ENCODE results near the gene CDO1. TPM values are rescaled to one million over a fixed set of nuclear protein-coding genes. Genes with fewer than 3 reads are reported as not detected.

CDO1 gene
- total and polyA plus RNA-seq, 9 of the 15 experiments (the other 6 are each of a cell fraction or from before 2014, with no cell fraction given) = 0.16 to 0.22 TPM; not detected in 7

GRCh38 chr5:115806986-115807653 lies 9.3 kb downstream of the CDO1 start:
- TF ChIP-seq TGIF2 (CRISPR knock-in tag; IDR thresholded peaks at IDR 0.05) (no peak), ZNF134 (CRISPR knock-in tag; conservative IDR thresholded peaks at IDR 0.05) (no peak)
- ATAC-seq = no peak
- Histone ChIP-seq H3K36me3 (ENCODE audit: control insufficient read depth, insufficient read depth, low read length) (no peaks in the 10 kb centered on the region), H3K27ac (ENCODE audit: extremely low read depth, low read depth, low read length) (no peak overlapping the region), H3K9me1 (ENCODE audit: control insufficient read depth, insufficient read depth, low read length) (no peaks in the 10 kb centered on the region), H2AFZ (ENCODE audit: low read depth, low read length) (no peak overlapping the region), H3K4me2 (ENCODE audit: insufficient read depth, low read length) (no peak overlapping the region), H4K20me1 (replicated peaks; ENCODE audit: control insufficient read depth, insufficient read depth, low read length) (no peaks in the 10 kb centered on the region), H3K4me3 (no peak overlapping the region), H3K9me3 (replicated peaks; ENCODE audit: control insufficient read depth, insufficient read depth, low read depth, low read length) (no peaks in the 10 kb centered on the region), H3K27me3 (ENCODE audit: control insufficient read depth in 2 of 2, insufficient read depth in 2 of 2, low read length in 2 of 2) (peaks cover 3 to 6% of the 10 kb centered on the region in 2 experiments; a peak in 2 of 5 replicates), H3K9ac (ENCODE audit: insufficient read depth in 1 of 2, low read depth in 2 of 2, low read length in 2 of 2) (no peak overlapping the region), H3K4me1 (replicated peaks in 1 of 2; ENCODE audit: control insufficient read depth in 2 of 2, insufficient read depth in 2 of 2, low read length in 2 of 2) (no peaks in the 10 kb centered on the region), H3K79me2 (ENCODE audit: control insufficient read depth, insufficient read depth, low read length) (no peaks in the 10 kb centered on the region)
- intact Hi-C loops (cut with micrococcal nuclease) (no loop called here), in situ Hi-C loops (cut with MboI) (no loop called here)
- FAIRE-seq = no peak
- ChIA-PET POLR2A (no interaction called here), CTCF (ENCODE audit: low intra/inter-chr PET ratio) (no interaction called here)
- BruUV-seq (replicated peaks) = no TSS peak
- WGBS (ENCODE audit: insufficient coverage, low coverage, missing lambda C conversion rate) = 0% methylated on average over 2 of the region's 2 CpGs
- no peak for DNase-seq (ENCODE audit: extremely low read depth in 1 of 4, low spot score in 3 of 4)

DNA sequence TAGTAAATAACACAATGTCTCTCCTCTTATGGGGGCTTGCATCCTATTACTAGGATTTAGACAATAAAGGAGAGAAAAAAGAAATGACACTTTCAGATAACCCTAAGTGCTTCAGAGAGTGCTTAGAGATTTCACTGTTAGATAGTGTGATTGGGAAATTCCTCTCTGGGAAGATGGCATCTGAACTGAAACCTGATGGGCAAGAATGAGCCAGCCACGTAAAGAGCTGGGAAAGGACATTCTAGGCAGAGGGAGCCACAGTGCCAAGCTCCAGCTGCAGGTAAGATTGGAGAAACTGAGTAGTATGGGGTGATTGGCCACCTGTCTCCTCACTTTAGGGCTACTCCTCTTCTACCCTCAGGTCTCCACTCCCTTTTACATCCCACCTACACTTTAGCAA lies 14.5 kb downstream of the CDO1 start:
- DNase-seq (ENCODE audit: extremely low read depth in 1 of 4, low spot score in 3 of 4) (no peak), ATAC-seq (no peak), FAIRE-seq (no peak)
- POLR2A ChIA-PET = no interaction called here
- H3K79me2 ChIP-seq (ENCODE audit: control insufficient read depth, insufficient read depth, low read length) = no peaks in the 10 kb centered on the region
- no peaks in the 10 kb centered on the region for H3K9me3 ChIP-seq (replicated peaks; ENCODE audit: control insufficient read depth, insufficient read depth, low read depth, low read length)
- no peaks in the 10 kb centered on the region for H4K20me1 ChIP-seq (replicated peaks; ENCODE audit: control insufficient read depth, insufficient read depth, low read length)
- H2AFZ ChIP-seq (ENCODE audit: low read depth, low read length) = no peak overlapping the region
- no peak overlapping the region for H3K27ac ChIP-seq (ENCODE audit: extremely low read depth, low read depth, low read length)
- no TSS peak for BruUV-seq (replicated peaks)
- no peaks in the 10 kb centered on the region for H3K9me1 ChIP-seq (ENCODE audit: control insufficient read depth, insufficient read depth, low read length)
- intact Hi-C loops (cut with micrococcal nuclease) (no loop called here), in situ Hi-C loops (cut with MboI) (no loop called here)
- CTCF ChIA-PET (ENCODE audit: low intra/inter-chr PET ratio) = no interaction called here
- no peaks in the 10 kb centered on the region for H3K36me3 ChIP-seq (ENCODE audit: control insufficient read depth, insufficient read depth, low read length)
- H3K4me3 ChIP-seq = no peak overlapping the region
- peaks cover 5 to 6% of the 10 kb centered on the region in 2 experiments; a peak in 2 of 5 replicates for H3K27me3 ChIP-seq (ENCODE audit: control insufficient read depth in 2 of 2, insufficient read depth in 2 of 2, low read length in 2 of 2)
- no peaks in the 10 kb centered on the region for H3K4me1 ChIP-seq (replicated peaks in 1 of 2; ENCODE audit: control insufficient read depth in 2 of 2, insufficient read depth in 2 of 2, low read length in 2 of 2)
- no peak overlapping the region for H3K9ac ChIP-seq (ENCODE audit: insufficient read depth in 1 of 2, low read depth in 2 of 2, low read length in 2 of 2)
- H3K4me2 ChIP-seq (ENCODE audit: insufficient read depth, low read length) = no peak overlapping the region
- 5% methylated on average over 1 of the region's 1 CpG for WGBS (ENCODE audit: insufficient coverage, low coverage, missing lambda C conversion rate)
- TF ChIP-seq CSDE1 (IDR thresholded peaks at IDR 0.05) (no peak), HDAC2 (IDR thresholded peaks at IDR 0.05) (no peak)
- TF ChIP-seq, protein P1, sequence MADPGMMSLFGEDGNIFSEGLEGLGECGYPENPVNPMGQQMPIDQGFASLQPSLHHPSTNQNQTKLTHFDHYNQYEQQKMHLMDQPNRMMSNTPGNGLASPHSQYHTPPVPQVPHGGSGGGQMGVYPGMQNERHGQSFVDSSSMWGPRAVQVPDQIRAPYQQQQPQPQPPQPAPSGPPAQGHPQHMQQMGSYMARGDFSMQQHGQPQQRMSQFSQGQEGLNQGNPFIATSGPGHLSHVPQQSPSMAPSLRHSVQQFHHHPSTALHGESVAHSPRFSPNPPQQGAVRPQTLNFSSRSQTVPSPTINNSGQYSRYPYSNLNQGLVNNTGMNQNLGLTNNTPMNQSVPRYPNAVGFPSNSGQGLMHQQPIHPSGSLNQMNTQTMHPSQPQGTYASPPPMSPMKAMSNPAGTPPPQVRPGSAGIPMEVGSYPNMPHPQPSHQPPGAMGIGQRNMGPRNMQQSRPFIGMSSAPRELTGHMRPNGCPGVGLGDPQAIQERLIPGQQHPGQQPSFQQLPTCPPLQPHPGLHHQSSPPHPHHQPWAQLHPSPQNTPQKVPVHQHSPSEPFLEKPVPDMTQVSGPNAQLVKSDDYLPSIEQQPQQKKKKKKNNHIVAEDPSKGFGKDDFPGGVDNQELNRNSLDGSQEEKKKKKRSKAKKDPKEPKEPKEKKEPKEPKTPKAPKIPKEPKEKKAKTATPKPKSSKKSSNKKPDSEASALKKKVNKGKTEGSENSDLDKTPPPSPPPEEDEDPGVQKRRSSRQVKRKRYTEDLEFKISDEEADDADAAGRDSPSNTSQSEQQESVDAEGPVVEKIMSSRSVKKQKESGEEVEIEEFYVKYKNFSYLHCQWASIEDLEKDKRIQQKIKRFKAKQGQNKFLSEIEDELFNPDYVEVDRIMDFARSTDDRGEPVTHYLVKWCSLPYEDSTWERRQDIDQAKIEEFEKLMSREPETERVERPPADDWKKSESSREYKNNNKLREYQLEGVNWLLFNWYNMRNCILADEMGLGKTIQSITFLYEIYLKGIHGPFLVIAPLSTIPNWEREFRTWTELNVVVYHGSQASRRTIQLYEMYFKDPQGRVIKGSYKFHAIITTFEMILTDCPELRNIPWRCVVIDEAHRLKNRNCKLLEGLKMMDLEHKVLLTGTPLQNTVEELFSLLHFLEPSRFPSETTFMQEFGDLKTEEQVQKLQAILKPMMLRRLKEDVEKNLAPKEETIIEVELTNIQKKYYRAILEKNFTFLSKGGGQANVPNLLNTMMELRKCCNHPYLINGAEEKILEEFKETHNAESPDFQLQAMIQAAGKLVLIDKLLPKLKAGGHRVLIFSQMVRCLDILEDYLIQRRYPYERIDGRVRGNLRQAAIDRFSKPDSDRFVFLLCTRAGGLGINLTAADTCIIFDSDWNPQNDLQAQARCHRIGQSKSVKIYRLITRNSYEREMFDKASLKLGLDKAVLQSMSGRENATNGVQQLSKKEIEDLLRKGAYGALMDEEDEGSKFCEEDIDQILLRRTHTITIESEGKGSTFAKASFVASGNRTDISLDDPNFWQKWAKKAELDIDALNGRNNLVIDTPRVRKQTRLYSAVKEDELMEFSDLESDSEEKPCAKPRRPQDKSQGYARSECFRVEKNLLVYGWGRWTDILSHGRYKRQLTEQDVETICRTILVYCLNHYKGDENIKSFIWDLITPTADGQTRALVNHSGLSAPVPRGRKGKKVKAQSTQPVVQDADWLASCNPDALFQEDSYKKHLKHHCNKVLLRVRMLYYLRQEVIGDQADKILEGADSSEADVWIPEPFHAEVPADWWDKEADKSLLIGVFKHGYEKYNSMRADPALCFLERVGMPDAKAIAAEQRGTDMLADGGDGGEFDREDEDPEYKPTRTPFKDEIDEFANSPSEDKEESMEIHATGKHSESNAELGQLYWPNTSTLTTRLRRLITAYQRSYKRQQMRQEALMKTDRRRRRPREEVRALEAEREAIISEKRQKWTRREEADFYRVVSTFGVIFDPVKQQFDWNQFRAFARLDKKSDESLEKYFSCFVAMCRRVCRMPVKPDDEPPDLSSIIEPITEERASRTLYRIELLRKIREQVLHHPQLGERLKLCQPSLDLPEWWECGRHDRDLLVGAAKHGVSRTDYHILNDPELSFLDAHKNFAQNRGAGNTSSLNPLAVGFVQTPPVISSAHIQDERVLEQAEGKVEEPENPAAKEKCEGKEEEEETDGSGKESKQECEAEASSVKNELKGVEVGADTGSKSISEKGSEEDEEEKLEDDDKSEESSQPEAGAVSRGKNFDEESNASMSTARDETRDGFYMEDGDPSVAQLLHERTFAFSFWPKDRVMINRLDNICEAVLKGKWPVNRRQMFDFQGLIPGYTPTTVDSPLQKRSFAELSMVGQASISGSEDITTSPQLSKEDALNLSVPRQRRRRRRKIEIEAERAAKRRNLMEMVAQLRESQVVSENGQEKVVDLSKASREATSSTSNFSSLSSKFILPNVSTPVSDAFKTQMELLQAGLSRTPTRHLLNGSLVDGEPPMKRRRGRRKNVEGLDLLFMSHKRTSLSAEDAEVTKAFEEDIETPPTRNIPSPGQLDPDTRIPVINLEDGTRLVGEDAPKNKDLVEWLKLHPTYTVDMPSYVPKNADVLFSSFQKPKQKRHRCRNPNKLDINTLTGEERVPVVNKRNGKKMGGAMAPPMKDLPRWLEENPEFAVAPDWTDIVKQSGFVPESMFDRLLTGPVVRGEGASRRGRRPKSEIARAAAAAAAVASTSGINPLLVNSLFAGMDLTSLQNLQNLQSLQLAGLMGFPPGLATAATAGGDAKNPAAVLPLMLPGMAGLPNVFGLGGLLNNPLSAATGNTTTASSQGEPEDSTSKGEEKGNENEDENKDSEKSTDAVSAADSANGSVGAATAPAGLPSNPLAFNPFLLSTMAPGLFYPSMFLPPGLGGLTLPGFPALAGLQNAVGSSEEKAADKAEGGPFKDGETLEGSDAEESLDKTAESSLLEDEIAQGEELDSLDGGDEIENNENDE (IDR thresholded peaks at IDR 0.05; ENCODE audit: low read depth, low read length) = no peak
